Frontal cortex (tissue), 4 donors: ENCODE measurements around the gene HOXD1. TPM values are rescaled to one million over a fixed set of nuclear protein-coding genes. Genes with fewer than 3 reads are reported as not detected.

ENCODE experiments used
- DNase-seq, 2 donors: peaks; one replicate each; pipeline ENCODE4 v3.0.0; 2012; ENCODE audit warnings: low spot score in 2 of 2
- FAIRE-seq: peaks from 2 replicates; lab custom pipeline; 2012; peaks lifted over from hg19 to GRCh38; lab: Jason Lieb, UNC
- total RNA-seq: library from RNA; depleted of rRNA; stranded (reverse); fragments of >200 nt; gene quantifications from one replicate; pipeline ENCODE4 v1.2.3, GENCODE V29; 2014
- donor health status: control.
- donor health status: control.
- donor health status: control.

HOXD1 gene
- total RNA-seq, 1 donor from 2014 or later, result not detected

DNA sequence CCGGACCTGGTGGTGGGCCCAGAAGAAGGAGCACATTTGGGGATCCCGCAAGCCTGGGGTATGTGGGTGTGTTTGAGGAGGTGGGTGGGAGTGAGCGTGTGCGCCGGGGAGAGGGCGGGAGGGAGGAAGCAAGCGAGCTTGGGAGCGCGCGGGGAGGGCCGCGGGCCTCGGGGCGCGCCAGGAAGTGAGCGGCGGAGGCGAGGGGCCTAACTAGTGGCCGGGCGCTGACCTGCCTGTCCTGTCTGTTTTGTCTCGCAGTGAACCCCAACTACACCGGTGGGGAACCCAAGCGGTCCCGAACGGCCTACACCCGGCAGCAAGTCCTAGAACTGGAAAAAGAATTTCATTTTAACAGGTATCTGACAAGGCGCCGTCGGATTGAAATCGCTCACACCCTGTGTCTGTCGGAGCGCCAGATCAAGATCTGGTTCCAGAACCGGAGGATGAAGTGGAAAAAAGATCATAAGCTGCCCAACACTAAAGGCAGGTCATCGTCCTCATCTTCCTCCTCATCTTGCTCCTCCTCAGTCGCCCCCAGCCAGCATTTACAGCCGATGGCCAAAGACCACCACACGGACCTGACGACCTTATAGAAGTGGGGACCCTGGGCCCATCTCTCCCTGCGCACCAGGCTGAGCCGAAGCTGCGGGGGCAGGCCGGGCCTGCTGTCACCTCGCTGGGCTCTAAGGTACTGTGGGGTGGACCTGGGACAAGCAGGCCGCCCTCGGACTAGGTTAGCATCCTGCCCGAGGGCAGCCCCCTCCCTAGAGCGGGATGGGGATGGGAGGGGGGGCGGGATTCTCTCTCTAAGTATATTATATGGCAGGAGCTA, 35.9 kb upstream of the HOXD1 start:
- no peak for FAIRE-seq
- no peak for DNase-seq

DNA sequence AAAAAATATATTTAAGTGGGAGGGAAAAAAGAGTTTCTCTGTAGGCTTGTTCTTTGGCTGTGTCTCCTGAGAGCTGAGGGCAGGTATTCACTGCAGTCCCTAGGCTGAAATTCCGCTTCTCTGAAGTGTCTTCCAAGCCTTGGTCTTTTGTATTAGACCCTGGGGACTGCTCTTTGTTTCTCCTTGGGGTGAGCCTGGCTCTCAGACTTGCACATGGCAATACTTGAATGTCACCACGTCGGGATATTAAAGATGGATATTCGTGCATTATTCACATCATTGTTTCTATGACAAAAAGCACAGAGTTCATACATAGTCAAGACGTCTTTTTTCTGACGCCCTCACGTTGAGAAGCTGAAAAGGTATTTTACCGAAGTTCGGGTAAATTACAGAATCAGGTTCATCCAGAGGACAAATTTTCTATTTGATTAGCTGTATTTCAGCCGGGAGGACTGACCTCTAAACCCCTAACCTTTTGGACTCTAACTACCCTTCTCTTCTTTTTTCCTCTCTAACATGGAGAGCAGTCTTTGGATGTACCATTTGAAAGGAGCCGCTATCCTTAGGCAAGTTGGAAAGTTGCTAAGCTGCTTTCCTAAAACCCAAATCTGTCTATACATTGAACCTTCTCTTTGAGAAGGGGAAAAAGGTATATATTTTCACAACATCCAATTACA, 33.8 kb upstream of the HOXD1 start:
- no peak for DNase-seq
- no peak for FAIRE-seq

DNA sequence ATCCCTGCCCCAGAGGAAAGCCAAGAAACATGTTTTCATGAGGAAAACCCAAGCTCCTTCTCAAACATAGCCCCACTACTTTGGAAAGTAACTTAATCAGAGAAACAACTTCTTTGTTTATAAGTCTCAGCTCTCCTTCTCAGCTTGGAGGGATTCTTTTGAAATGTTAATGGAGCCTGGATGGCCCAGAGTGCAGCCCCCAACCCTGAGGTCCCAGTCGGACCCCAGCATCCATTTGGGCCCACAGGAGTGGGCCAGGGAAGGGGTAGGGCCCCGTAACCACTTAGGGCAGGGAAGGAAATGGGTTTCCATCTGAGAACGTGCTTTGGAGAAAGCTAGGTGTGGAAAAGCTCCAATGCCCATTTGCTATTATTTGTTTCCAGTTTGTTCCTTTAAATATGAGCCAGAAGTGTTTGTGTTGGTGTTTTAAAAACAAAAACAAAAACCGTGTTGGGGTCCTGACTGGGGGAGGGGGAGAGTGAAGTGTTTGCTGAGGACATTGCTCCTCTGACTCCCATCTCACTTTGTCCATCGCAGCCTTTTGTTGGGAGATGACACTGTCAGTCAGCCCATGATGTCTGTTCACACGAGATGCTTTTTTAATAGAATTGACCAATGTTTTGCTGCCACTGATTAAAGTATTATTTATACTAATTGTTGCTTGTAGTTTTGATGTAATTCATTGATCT, 33.0 kb upstream of the HOXD1 start:
- DNase-seq (no peak), FAIRE-seq (no peak)

DNA sequence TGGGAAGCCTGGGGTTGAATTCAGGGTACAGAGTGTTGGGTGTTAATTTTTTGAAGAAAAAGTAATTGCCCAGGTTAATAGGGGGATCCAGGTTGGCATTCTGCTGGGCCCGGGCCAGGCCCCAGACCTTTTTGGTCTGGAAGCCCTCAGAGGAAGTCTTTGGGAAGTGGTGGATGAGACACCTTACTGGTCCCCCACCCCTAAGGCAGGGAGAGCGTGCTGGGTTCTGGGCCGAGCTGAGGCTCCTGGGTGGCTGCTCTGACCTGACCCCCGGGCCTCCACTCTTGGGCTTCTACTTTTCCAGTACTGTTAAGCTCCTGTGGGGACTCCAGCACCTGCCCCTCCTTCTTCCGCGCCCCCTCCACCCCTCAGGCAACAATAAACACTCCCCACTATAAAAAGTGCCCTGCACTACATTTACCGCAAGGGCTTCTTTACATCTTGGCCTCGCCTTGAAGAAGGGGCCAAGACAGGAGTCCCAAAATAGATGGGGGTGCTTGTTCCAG, 32.1 kb upstream of the HOXD1 start:
- DNase-seq (no peak), FAIRE-seq (no peak)

DNA sequence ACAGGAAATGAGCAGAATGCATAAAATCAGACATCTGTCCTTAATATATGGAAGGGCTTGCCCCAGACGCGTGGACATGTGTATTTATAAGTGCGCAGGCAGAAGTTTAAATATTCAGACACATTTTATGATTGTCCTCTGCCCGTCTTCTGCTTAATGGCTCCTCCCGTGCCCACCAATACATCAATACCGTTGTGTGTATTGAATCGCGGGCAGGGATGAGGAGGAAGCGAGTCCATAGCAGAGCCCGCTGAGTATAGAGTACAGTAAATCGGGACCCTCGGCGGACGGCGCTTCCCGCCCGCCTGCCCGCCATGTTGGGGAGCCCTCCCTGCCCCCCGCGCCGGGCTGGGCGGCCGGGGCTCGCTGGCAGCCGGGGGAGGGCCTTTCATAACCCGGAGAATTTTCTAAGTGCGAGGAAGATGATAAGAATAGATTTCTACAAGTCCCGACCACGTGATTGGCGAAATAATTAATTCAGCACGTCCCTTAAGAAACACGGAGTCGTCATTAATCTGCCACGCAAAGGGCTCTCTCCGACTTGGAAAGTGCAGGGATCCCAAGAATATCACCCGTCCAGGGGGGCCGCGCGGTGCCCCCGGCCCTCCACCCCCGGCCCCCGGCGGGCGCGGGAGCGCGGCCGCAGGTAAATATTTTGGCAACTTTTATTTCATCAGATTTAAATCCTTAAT, 31.5 kb upstream of the HOXD1 start, which contains the start of gene HOXD3:
HOXD3 (plus strand) TSS at position 501 of the 692 bp plus-strand sequence. CDS start 11,808 bp downstream, outside the sequence.
- FAIRE-seq, result no peak
- DNase-seq, result no peak

DNA sequence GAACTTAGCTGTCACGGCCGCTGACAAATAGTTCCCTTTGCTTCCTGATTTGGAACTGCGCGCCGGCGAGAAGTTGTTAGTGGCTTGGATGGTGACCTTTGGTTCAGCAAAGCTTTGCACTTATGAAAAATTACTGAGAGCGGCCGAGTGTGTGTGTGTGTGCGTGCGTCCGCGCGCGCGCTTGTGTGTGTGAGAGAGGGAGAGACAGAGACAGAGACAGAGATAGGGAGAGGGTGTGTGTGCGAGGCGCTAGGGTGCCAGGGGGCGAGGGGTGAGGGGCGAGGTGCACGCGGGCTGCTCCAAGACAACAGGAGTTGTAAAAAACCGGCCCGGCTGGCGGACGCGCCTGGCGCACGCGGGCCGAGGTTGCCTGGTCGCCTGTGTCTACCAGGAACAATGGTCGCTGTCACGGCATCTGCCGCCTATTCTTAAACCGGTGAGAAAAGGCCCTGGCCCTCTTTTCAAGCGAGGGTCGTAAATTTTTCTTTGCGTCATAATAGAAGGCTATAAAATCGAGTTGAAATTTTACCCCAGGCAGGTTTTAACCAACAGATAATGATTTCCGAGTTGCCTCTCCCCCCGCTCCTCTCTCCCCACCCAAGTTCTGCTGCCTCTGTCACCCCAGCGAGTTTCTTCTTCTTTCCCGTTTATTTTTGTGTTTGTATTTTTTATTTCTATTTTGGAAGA, 30.8 kb upstream of the HOXD1 start:
- DNase-seq (no peak), FAIRE-seq (no peak)

DNA sequence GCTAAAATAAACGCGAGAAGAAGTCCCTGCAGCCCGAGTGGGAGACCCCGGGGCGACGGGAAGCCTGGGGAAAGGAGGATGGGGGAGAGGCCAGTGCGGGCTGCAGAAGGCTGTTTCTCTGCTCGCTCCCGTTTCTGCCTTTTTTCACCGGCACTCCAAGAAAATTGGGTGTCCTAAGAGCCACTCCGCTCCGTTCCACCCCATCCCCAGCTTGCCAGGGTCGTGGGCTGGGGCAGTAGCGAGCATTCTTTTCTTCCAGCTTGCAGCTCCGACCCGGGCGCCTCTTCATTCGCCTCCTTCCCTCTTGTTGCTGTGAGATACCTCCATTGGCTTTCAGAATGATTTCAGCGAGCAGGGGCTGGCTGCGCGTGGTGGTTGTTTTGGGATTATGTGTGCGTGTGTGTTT, 30.3 kb upstream of the HOXD1 start:
- FAIRE-seq (no peak), DNase-seq (no peak)

DNA sequence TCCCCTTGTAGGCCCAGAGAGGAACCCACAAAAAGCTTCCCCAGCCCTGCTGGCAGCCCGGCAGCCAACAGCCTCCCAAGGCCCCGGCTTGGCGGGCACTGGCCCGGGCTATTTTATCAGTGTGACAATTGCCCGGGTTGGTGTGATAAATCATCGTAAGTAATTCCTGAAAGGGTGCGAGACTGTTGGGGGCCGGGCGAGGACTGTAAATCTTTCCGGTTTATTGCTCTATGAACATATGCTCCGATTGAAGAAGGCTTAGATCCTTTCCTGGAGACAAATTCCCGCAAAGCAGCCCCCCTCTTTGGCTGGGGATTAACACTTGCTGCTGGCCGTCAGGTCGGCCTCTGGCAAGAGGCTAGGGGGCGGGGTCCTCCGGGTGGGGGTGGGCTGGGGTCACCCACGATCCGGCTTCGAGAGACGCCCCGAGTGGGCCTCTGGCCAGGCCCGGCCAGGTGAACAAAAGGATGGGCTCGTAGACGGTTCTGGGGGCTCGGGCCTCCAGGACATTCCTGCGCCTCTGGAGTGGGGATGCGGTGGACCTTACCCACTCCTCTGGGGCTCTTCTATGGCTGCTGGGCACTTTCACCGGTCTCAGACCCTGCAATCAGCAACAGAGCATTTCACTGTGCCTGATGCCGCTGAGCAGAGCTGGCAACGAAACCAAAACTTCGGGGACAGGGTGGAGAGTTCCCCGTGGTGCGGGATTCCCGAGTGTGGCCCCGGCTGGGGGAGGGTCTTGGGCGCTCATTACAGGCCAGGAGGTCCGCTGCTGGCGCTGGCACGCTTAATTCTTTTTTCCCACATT, 29.4 kb upstream of the HOXD1 start:
- FAIRE-seq (no peak), DNase-seq (no peak)

- FAIRE-seq, result no peak
Observed at GRCh38 chr2:176159663-176160250, 28.7 kb upstream of the HOXD1 start.

DNA sequence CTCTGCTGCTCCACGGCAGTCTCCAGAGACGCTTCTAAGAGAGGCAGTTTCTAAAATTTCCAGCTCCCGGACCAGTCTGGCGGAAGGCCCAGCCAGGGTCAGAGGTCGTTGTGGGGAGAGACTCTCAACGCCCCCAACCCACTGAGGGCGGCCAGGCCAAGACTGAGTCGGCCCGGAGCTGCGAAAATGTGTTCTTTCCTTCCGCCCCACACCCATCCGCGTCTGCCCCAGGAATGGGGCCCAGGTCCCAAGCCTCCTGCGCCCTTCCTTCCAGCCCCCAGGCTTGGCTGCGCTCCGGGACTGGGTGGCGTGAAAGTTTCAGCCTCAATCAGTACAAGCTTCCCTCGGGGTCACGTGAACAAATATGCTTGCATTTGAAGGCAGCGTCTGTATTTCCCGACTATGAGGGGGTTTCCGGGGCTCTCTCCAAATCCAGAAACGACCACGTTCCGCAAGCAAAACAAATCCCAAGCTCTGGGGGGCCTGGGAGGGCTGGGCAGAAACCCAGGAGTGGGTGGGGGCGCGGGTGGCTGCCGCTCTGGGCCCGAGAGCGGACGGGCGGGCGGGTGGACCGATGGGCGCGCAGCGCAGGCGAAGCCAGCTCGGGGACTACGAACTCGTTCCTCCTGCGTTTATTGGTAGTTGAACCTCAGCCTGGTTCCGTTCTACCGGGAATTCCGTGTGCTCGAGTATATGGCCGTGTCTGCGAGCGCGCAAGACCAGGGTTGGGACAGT, 28.1 kb upstream of the HOXD1 start:
- FAIRE-seq (no peak), DNase-seq (no peak)

More at GRCh38 chr2:176159663-176160250, 28.7 kb upstream of the HOXD1 start:
- no peak for DNase-seq

DNA sequence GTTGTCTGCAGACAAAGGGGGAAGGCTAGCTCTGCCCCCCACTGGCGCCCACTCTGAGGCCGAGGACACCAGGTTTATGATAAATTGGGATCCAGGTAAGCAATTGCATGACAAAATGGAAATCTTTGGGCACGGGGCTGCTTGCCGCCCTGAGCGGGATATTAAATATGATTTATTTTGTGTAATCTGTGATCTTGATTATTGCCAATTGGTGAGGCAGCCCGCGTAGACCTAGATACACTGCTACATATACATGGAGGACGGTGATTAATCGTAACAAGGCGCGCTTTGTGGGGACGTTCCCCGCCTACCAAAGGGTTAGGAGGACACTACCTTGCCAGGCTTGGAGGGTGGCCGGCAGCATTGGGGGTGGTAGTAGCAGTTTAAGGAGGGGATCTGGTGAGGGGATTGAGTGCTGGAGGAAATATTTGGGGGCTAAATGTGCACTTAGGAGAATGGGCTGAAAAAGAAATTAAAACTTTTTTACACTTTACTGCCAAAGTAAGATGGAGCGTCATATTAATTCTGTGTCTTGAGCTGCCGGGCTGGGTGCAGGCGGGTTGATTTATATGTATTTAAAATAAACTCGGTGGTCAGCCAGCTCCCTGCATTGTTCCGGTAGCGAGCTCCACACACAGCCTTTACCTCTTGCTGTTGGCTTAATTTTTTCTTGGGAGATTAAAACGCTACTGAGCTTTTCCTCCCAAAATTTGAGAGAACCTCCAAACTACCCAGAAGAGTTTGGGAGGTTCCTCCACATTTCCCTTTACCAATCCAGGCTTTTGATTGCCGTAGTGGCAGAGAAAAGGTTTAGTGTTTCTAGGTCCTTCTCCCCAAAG, 27.3 kb upstream of the HOXD1 start:
- FAIRE-seq, result no peak
- DNase-seq, result no peak

- DNase-seq (no peak), FAIRE-seq (no peak)
Observed at GRCh38 chr2:176161825-176162626, 26.4 kb upstream of the HOXD1 start.

GRCh38 chr2:176162911-176163671, 25.4 kb upstream of the HOXD1 start:
- DNase-seq, result no peak
- FAIRE-seq, result no peak

- DNase-seq (no peak), FAIRE-seq (no peak)
Observed at GRCh38 chr2:176163672-176164056, 24.8 kb upstream of the HOXD1 start.

- DNase-seq (no peak), FAIRE-seq (no peak)
Observed at GRCh38 chr2:176164201-176164600, 24.3 kb upstream of the HOXD1 start.
